Endothelial cell of umbilical vein (primary cell): ENCODE measurements around the gene ANAPC2. TPM values are rescaled to one million over a fixed set of nuclear protein-coding genes. Genes with fewer than 3 reads are reported as not detected.

Source experiments
- BruUV-seq: library from RNA; stranded (reverse); fragments of 400-500 nt; replicated peaks from 2 replicates; lab custom pipeline; 2021; lab: Mats Ljungman, UMichigan
- CTCF ChIA-PET: fragments of 300-600, 350-600 bp; sonication (Branson Sonifier 250); formaldehyde crosslinking; loops from one replicate; lab custom pipeline; 2021; ENCODE audit warnings: antibody characterized with exemption, inconsistent platforms; lab: Charles Lee
- POLR2A ChIA-PET: fragments of 300-600, 350-600 bp; sonication (Branson Sonifier 250); formaldehyde crosslinking; loops from one replicate; lab custom pipeline; 2021; ENCODE audit warnings: antibody characterized with exemption, inconsistent platforms; lab: Charles Lee
- DNase-seq: peaks from one replicate; pipeline ENCODE4 v3.0.0-alpha.2; 2011; ENCODE audit warnings: low read depth, low spot score
- FAIRE-seq: peaks from 2 replicates; lab custom pipeline; 2011; peaks lifted over from hg19 to GRCh38; lab: Jason Lieb, UNC
- H2AFZ ChIP-seq: 2 replicates; pipeline ENCODE4 v1.6.0; 2012; ENCODE audit warnings: low read depth, low read length, control low read depth, inconsistent platforms
- H3K27ac ChIP-seq: 2 replicates; pipeline ENCODE4 v1.5.1; 2011; ENCODE audit warnings: low read depth, mild to moderate bottlenecking, control low read depth, low read length, moderate library complexity; ENCODE audit not compliant: insufficient read depth
- H3K27me3 ChIP-seq, 2 experiments: 2 replicates each; pipeline versions ENCODE4 v1.6.0 to v1.6.1; 2011; ENCODE audit warnings: low read length in 2 of 2, mixed read lengths in 1 of 2; ENCODE audit not compliant: control insufficient read depth in 2 of 2, insufficient read depth in 2 of 2
- H3K36me3 ChIP-seq, 2 experiments: 2 replicates in 1 of 2; 3 replicates in 1 of 2; pipeline ENCODE4 v1.5.1; 2011; ENCODE audit warnings: low read length in 2 of 2, mild to moderate bottlenecking in 1 of 2, moderate library complexity in 1 of 2; ENCODE audit not compliant: control insufficient read depth in 2 of 2, insufficient read depth in 2 of 2; ENCODE audit errors: extremely low read depth in 1 of 2
- H3K4me1 ChIP-seq: 3 replicates; pipeline ENCODE4 v1.5.1; 2011; ENCODE audit warnings: mild to moderate bottlenecking, low read length; ENCODE audit not compliant: control insufficient read depth, insufficient read depth; ENCODE audit errors: extremely low read depth
- H3K4me2 ChIP-seq: 2 replicates; pipeline ENCODE4 v1.6.1; 2011; ENCODE audit warnings: low read length, control low read depth, mixed read lengths; ENCODE audit not compliant: insufficient read depth
- H3K4me3 ChIP-seq, 3 experiments: fragments of 200-600 bp in 1 of 3; sonication (generic), shearing (Covaris generic) in 1 of 3; replicated peaks in 1 of 3; 2 replicates each; pipeline ENCODE4 v1.5.1; 2011 to 2016; ENCODE audit warnings: control low read depth in 3 of 3, low read length in 3 of 3, mild to moderate bottlenecking in 2 of 3, inconsistent platforms in 1 of 3, low read depth in 1 of 3, moderate library complexity in 1 of 3; ENCODE audit not compliant: insufficient read depth in 1 of 3
- H3K79me2 ChIP-seq: 2 replicates; pipeline ENCODE4 v1.6.0; 2012; ENCODE audit warnings: low read length, inconsistent platforms; ENCODE audit not compliant: control insufficient read depth, insufficient read depth
- H3K9ac ChIP-seq: replicated peaks from 2 replicates; pipeline ENCODE3; 2011; ENCODE audit warnings: low read length, control low read depth; ENCODE audit not compliant: insufficient read depth; ENCODE audit errors: extremely low read depth
- H3K9me1 ChIP-seq: replicated peaks from 3 replicates; pipeline ENCODE4 v1.6.0; 2011; ENCODE audit warnings: mild to moderate bottlenecking, low read length; ENCODE audit not compliant: control insufficient read depth, insufficient read depth; ENCODE audit errors: extremely low read depth
- H3K9me3 ChIP-seq: replicated peaks from 2 replicates; pipeline ENCODE4 v1.5.1; 2012; ENCODE audit warnings: low read length, inconsistent platforms; ENCODE audit not compliant: control insufficient read depth, insufficient read depth
- H4K20me1 ChIP-seq: replicated peaks from 2 replicates; pipeline ENCODE3; 2011; ENCODE audit warnings: mild to moderate bottlenecking, low read length; ENCODE audit not compliant: control insufficient read depth, insufficient read depth; ENCODE audit errors: extremely low read depth
- EZH2 ChIP-seq: IDR thresholded peaks from 2 replicates; pipeline ENCODE4 v1.6.1; 2012; ENCODE audit warnings: borderline replicate concordance, low read depth, mild to moderate bottlenecking, moderate library complexity, low read length, inconsistent platforms; ENCODE audit not compliant: severe bottlenecking
- FOS ChIP-seq: IDR thresholded peaks from 2 replicates; pipeline ENCODE4 v1.6.1; 2011; ENCODE audit warnings: mild to moderate bottlenecking, low read length, moderate library complexity, borderline replicate concordance; ENCODE audit not compliant: insufficient read depth
- GATA2 ChIP-seq: IDR thresholded peaks from 2 replicates; pipeline ENCODE4 v1.7.0; 2011; ENCODE audit warnings: low read depth, mild to moderate bottlenecking, moderate library complexity, mixed read lengths, low read length; ENCODE audit not compliant: insufficient read length, insufficient read depth
- JUN ChIP-seq: IDR thresholded peaks from 2 replicates; pipeline ENCODE4 v1.6.1; 2011; ENCODE audit warnings: borderline replicate concordance, low read depth; ENCODE audit not compliant: insufficient read length, insufficient read depth
- MYC ChIP-seq: IDR thresholded peaks from one replicate; pipeline ENCODE4 v1.6.1; 2011; ENCODE audit warnings: mild to moderate bottlenecking, low read depth, low read length
- POLR2A ChIP-seq: IDR thresholded peaks from 2 replicates; pipeline ENCODE4 v1.6.1; 2012; ENCODE audit warnings: low read depth, mild to moderate bottlenecking, control low read depth, low read length
- POLR2AphosphoS5 ChIP-seq: IDR thresholded peaks from 2 replicates; pipeline ENCODE4 v1.6.1; 2012; ENCODE audit warnings: low read depth, mild to moderate bottlenecking, control low read depth, low read length, moderate library complexity; ENCODE audit not compliant: insufficient read depth
- dilution Hi-C: fragments of 300-500 bp; cut with MboI; formaldehyde crosslinking; loops from one replicate; pipeline ENCODE4 v1.15.0; 2019; ENCODE audit warnings: low sequenced_read_pairs; ENCODE audit not compliant: extremely low pct_ligation_motif_present
- intact Hi-C: fragments of 100-400 bp; cut with micrococcal nuclease; formaldehyde crosslinking; loops from one replicate; pipeline ENCODE4 v1.10.0; 2022
- polyA plus RNA-seq, 4 experiments: library from polyadenylated mRNA; depleted of rRNA in 3 of 4; stranded (reverse) in 3 of 4; unstranded in 1 of 4; fragments of >200 nt; gene quantifications; 2 replicates each; pipeline versions ENCODE4 v1.2.1 to v1.2.3, GENCODE V29; 2011 to 2012; ENCODE audit warnings: missing spikeins in 1 of 4
- total RNA-seq: library from RNA; stranded (reverse); gene quantifications from 2 replicates; pipeline ENCODE4 v1.2.3, GENCODE V29; 2021
- TF ChIP-seq, protein P1 (sequence below): IDR thresholded peaks from 2 replicates; pipeline ENCODE4 v1.6.1; 2011; ENCODE audit not compliant: insufficient read depth, insufficient read length

The ANAPC2 gene
- total and polyA plus RNA-seq, 2 donors (not counting 3 experiments of a cell fraction or from before 2014, with no cell fraction given): 44.8 to 69.2 TPM

GRCh38 chr9:137219757-137220316 lies 31.5 kb upstream of the ANAPC2 start:
- no TSS peak for BruUV-seq
- H3K36me3 ChIP-seq: peaks cover 0 to 2% of the 10 kb centered on the region in 2 experiments
- dilution Hi-C loops: no loop called here
- H3K27ac ChIP-seq: no peak overlapping the region
- DNase-seq (no peak), FAIRE-seq (no peak)
- H3K79me2 ChIP-seq: no peaks in the 10 kb centered on the region
- intact Hi-C loops: no loop called here
- H3K4me3 ChIP-seq: no peak overlapping the region
- H3K4me1 ChIP-seq: peaks cover 18% of the 10 kb centered on the region
- H3K27me3 ChIP-seq: no peaks in the 10 kb centered on the region
- POLR2A ChIA-PET: no interaction called here
- CTCF ChIA-PET: interaction anchor here (2.1 kb wide), 1 partner anchor 17 kb away, joined by 8 read pairs; no protein-coding TSS in a partner anchor
- no peaks in the 10 kb centered on the region for H4K20me1 ChIP-seq
- no peaks in the 10 kb centered on the region for H3K9me3 ChIP-seq
- H3K9ac ChIP-seq: no peak overlapping the region
- TF ChIP-seq POLR2AphosphoS5 (no peak), POLR2A (no peak), MYC (no peak), EZH2 (no peak), FOS (no peak), JUN (no peak), GATA2 (no peak)
- TF ChIP-seq, protein P1, sequence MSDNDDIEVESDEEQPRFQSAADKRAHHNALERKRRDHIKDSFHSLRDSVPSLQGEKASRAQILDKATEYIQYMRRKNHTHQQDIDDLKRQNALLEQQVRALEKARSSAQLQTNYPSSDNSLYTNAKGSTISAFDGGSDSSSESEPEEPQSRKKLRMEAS: no peak
- no peak overlapping the region for H2AFZ ChIP-seq
- no peak overlapping the region for H3K4me2 ChIP-seq
- no peaks in the 10 kb centered on the region for H3K9me1 ChIP-seq
